Measurements from ENCODE around the gene KIAA0232.

DNA sequence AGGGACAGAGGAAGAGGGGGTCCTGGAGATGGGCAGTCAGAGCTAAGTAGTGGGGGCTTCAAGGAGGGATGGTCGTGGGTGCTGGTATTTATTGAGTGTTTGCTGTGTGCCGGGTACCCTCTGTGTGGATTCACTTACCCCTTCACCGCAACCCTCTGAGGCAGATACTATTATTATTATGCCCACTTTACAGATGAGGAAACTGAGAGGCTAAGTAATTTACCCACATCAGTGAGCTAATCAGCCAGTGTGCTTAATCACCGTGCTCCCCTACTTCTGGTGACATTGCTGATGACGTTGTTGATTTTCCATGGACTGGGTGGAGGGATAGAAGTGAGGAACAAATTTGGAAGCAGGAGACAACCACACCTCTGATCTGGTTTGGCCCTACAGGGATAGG, 4.1 kb upstream of the KIAA0232 start:
- no peak for TF ChIP-seq POLR2A (IDR thresholded peaks at IDR 0.05)
- TF ChIP-seq, protein P1, sequence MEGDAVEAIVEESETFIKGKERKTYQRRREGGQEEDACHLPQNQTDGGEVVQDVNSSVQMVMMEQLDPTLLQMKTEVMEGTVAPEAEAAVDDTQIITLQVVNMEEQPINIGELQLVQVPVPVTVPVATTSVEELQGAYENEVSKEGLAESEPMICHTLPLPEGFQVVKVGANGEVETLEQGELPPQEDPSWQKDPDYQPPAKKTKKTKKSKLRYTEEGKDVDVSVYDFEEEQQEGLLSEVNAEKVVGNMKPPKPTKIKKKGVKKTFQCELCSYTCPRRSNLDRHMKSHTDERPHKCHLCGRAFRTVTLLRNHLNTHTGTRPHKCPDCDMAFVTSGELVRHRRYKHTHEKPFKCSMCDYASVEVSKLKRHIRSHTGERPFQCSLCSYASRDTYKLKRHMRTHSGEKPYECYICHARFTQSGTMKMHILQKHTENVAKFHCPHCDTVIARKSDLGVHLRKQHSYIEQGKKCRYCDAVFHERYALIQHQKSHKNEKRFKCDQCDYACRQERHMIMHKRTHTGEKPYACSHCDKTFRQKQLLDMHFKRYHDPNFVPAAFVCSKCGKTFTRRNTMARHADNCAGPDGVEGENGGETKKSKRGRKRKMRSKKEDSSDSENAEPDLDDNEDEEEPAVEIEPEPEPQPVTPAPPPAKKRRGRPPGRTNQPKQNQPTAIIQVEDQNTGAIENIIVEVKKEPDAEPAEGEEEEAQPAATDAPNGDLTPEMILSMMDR (IDR thresholded peaks at IDR 0.05): no peak

Measured in right lobe of liver (tissue), 4 donors.